ENCODE measurements around the gene FBXO46.
"Not testable (repeated sequence)": the region's sequence is repeated elsewhere in the genome, so short reads cannot be mapped to it uniquely, and the experiment has no call there.

Gene FBXO46

GRCh38 chr19:45752639-45753038 lies 21.9 kb upstream of the FBXO46 start:
- H3K27me3 ChIP-seq (ENCODE audit: control insufficient read depth in 1 of 2, insufficient read depth in 2 of 2, low read length in 2 of 2) = peaks cover 0 to 2% of the 10 kb centered on the region in 2 donors
- H3K4me1 ChIP-seq (ENCODE audit: control insufficient read depth, insufficient read depth, low read length) = no peaks in the 10 kb centered on the region
- no peak overlapping the region for H3K9ac ChIP-seq (ENCODE audit: low read length in 2 of 2)
- H3K9me3 ChIP-seq (ENCODE audit: control insufficient read depth in 2 of 2, low read length in 2 of 2) = no peaks in the 10 kb centered on the region
- H3K36me3 ChIP-seq (ENCODE audit: control insufficient read depth in 2 of 2, insufficient read depth in 2 of 2, low read length in 2 of 2) = no peaks in the 10 kb centered on the region
- H3K4me3 ChIP-seq (ENCODE audit: low read length in 2 of 2) = no peak overlapping the region
- H3K27ac ChIP-seq (ENCODE audit: low read length) = no peak overlapping the region

GRCh38 chr19:45751483-45751882 lies 20.8 kb upstream of the FBXO46 start:
- not testable (repeated sequence) for H3K9me3 ChIP-seq (ENCODE audit: control insufficient read depth in 2 of 2, low read length in 2 of 2); H3K4me1 ChIP-seq (ENCODE audit: control insufficient read depth, insufficient read depth, low read length); H3K27ac ChIP-seq (ENCODE audit: low read length); H3K4me3 ChIP-seq (ENCODE audit: low read length in 2 of 2); H3K36me3 ChIP-seq (ENCODE audit: control insufficient read depth in 2 of 2, insufficient read depth in 2 of 2, low read length in 2 of 2); H3K27me3 ChIP-seq (ENCODE audit: control insufficient read depth in 1 of 2, insufficient read depth in 2 of 2, low read length in 2 of 2); H3K9ac ChIP-seq (ENCODE audit: low read length in 2 of 2)

- no peaks in the 10 kb centered on the region for H3K27me3 ChIP-seq (ENCODE audit: control insufficient read depth in 1 of 2, insufficient read depth in 2 of 2, low read length in 2 of 2)
- no peaks in the 10 kb centered on the region for H3K9me3 ChIP-seq (ENCODE audit: control insufficient read depth in 2 of 2, low read length in 2 of 2)
- no peak overlapping the region for H3K9ac ChIP-seq (ENCODE audit: low read length in 2 of 2)
- H3K36me3 ChIP-seq (ENCODE audit: control insufficient read depth in 2 of 2, insufficient read depth in 2 of 2, low read length in 2 of 2) = no peaks in the 10 kb centered on the region
- H3K4me1 ChIP-seq (ENCODE audit: control insufficient read depth, insufficient read depth, low read length) = no peaks in the 10 kb centered on the region
- H3K4me3 ChIP-seq (ENCODE audit: low read length in 2 of 2) = no peak overlapping the region
- no peak overlapping the region for H3K27ac ChIP-seq (ENCODE audit: low read length)
Measured at GRCh38 chr19:45747513-45747912, 16.8 kb upstream of the FBXO46 start.

- H3K27ac ChIP-seq (ENCODE audit: low read length) = no peak overlapping the region
- no peak overlapping the region for H3K4me3 ChIP-seq (ENCODE audit: low read length in 2 of 2)
- H3K27me3 ChIP-seq (ENCODE audit: control insufficient read depth in 1 of 2, insufficient read depth in 2 of 2, low read length in 2 of 2) = no peaks in the 10 kb centered on the region
- no peaks in the 10 kb centered on the region for H3K4me1 ChIP-seq (ENCODE audit: control insufficient read depth, insufficient read depth, low read length)
- H3K36me3 ChIP-seq (ENCODE audit: control insufficient read depth in 2 of 2, insufficient read depth in 2 of 2, low read length in 2 of 2) = no peaks in the 10 kb centered on the region
- no peak overlapping the region for H3K9ac ChIP-seq (ENCODE audit: low read length in 2 of 2)
- H3K9me3 ChIP-seq (ENCODE audit: control insufficient read depth in 2 of 2, low read length in 2 of 2) = no peaks in the 10 kb centered on the region
Measured at GRCh38 chr19:45746866-45747265, 16.2 kb upstream of the FBXO46 start.

GRCh38 chr19:45745606-45746005 lies 14.9 kb upstream of the FBXO46 start:
- no peak overlapping the region for H3K4me3 ChIP-seq (ENCODE audit: low read length in 2 of 2)
- no peak overlapping the region for H3K27ac ChIP-seq (ENCODE audit: low read length)
- H3K36me3 ChIP-seq (ENCODE audit: control insufficient read depth in 2 of 2, insufficient read depth in 2 of 2, low read length in 2 of 2) = no peaks in the 10 kb centered on the region
- no peaks in the 10 kb centered on the region for H3K4me1 ChIP-seq (ENCODE audit: control insufficient read depth, insufficient read depth, low read length)
- no peak overlapping the region for H3K9ac ChIP-seq (ENCODE audit: low read length in 2 of 2)
- H3K9me3 ChIP-seq (ENCODE audit: control insufficient read depth in 2 of 2, low read length in 2 of 2) = no peaks in the 10 kb centered on the region
- no peaks in the 10 kb centered on the region for H3K27me3 ChIP-seq (ENCODE audit: control insufficient read depth in 1 of 2, insufficient read depth in 2 of 2, low read length in 2 of 2)

- no peaks in the 10 kb centered on the region for H3K27me3 ChIP-seq (ENCODE audit: control insufficient read depth in 1 of 2, insufficient read depth in 2 of 2, low read length in 2 of 2)
- H3K9ac ChIP-seq (ENCODE audit: low read length in 2 of 2) = no peak overlapping the region
- H3K36me3 ChIP-seq (ENCODE audit: control insufficient read depth in 2 of 2, insufficient read depth in 2 of 2, low read length in 2 of 2) = no peaks in the 10 kb centered on the region
- H3K27ac ChIP-seq (ENCODE audit: low read length) = no peak overlapping the region
- H3K4me1 ChIP-seq (ENCODE audit: control insufficient read depth, insufficient read depth, low read length) = no peaks in the 10 kb centered on the region
- no peak overlapping the region for H3K4me3 ChIP-seq (ENCODE audit: low read length in 2 of 2)
- no peaks in the 10 kb centered on the region for H3K9me3 ChIP-seq (ENCODE audit: control insufficient read depth in 2 of 2, low read length in 2 of 2)
Measured at GRCh38 chr19:45742969-45743368, 12.3 kb upstream of the FBXO46 start.

GRCh38 chr19:45739498-45740439 lies 9.1 kb upstream of the FBXO46 start:
- Histone ChIP-seq H3K36me3 (ENCODE audit: control insufficient read depth in 2 of 2, insufficient read depth in 2 of 2, low read length in 2 of 2) (no peaks in the 10 kb centered on the region), H3K4me1 (ENCODE audit: control insufficient read depth, insufficient read depth, low read length) (no peaks in the 10 kb centered on the region), H3K27ac (ENCODE audit: low read length) (no peak overlapping the region), H3K4me3 (ENCODE audit: low read length in 2 of 2) (no peak overlapping the region), H3K9ac (ENCODE audit: low read length in 2 of 2) (no peak overlapping the region), H3K27me3 (ENCODE audit: control insufficient read depth in 1 of 2, insufficient read depth in 2 of 2, low read length in 2 of 2) (no peaks in the 10 kb centered on the region), H3K9me3 (ENCODE audit: control insufficient read depth in 2 of 2, low read length in 2 of 2) (no peaks in the 10 kb centered on the region)

- Histone ChIP-seq H3K27ac (ENCODE audit: low read length) (no peak within 1 kb of the TSS), H3K27me3 (ENCODE audit: control insufficient read depth in 1 of 2, insufficient read depth in 2 of 2, low read length in 2 of 2) (no peaks in the 10 kb centered on the region), H3K36me3 (ENCODE audit: control insufficient read depth in 2 of 2, insufficient read depth in 2 of 2, low read length in 2 of 2) (no peaks in the 10 kb centered on the region), H3K9ac (ENCODE audit: low read length in 2 of 2) (no peak within 1 kb of the TSS), H3K9me3 (ENCODE audit: control insufficient read depth in 2 of 2, low read length in 2 of 2) (no peaks in the 10 kb centered on the region), H3K4me3 (ENCODE audit: low read length in 2 of 2) (no peak within 1 kb of the TSS), H3K4me1 (ENCODE audit: control insufficient read depth, insufficient read depth, low read length) (peaks cover 13% of the 10 kb centered on the region)
Measured at GRCh38 chr19:45733160-45733810, 2.6 kb upstream of the FBXO46 start, which contains the start of gene MEIOSIN. Gene MEIOSIN (plus strand): TSS chr19:45733439. CDS start chr19:45735377, 1,938 bp downstream.

- no peaks in the 10 kb centered on the region for H3K27me3 ChIP-seq (ENCODE audit: control insufficient read depth in 1 of 2, insufficient read depth in 2 of 2, low read length in 2 of 2)
- H3K4me3 ChIP-seq (ENCODE audit: low read length in 2 of 2) = peak overlapping the region; percentile 88 to 97
- H3K27ac ChIP-seq (ENCODE audit: low read length) = no peak overlapping the region
- H3K36me3 ChIP-seq (ENCODE audit: control insufficient read depth in 2 of 2, insufficient read depth in 2 of 2, low read length in 2 of 2) = no peaks in the 10 kb centered on the region
- H3K4me1 ChIP-seq (ENCODE audit: control insufficient read depth, insufficient read depth, low read length) = peaks cover 13% of the 10 kb centered on the region
- peak overlapping the region; percentile 88 to 89 for H3K9ac ChIP-seq (ENCODE audit: low read length in 2 of 2)
- no peaks in the 10 kb centered on the region for H3K9me3 ChIP-seq (ENCODE audit: control insufficient read depth in 2 of 2, low read length in 2 of 2)
Measured at GRCh38 chr19:45729800-45730290, 851 bp downstream of the FBXO46 start.

GRCh38 chr19:45728683-45729082 lies 2.0 kb downstream of the FBXO46 start:
- not testable (repeated sequence) for H3K27ac ChIP-seq (ENCODE audit: low read length); H3K9ac ChIP-seq (ENCODE audit: low read length in 2 of 2); H3K27me3 ChIP-seq (ENCODE audit: control insufficient read depth in 1 of 2, insufficient read depth in 2 of 2, low read length in 2 of 2); H3K4me3 ChIP-seq (ENCODE audit: low read length in 2 of 2); H3K36me3 ChIP-seq (ENCODE audit: control insufficient read depth in 2 of 2, insufficient read depth in 2 of 2, low read length in 2 of 2); H3K9me3 ChIP-seq (ENCODE audit: control insufficient read depth in 2 of 2, low read length in 2 of 2)
- peaks cover 13% of the 10 kb centered on the region for H3K4me1 ChIP-seq (ENCODE audit: control insufficient read depth, insufficient read depth, low read length)

GRCh38 chr19:45720065-45720464 lies 10.6 kb downstream of the FBXO46 start:
- not testable (repeated sequence) for H3K4me3 ChIP-seq (ENCODE audit: low read length in 2 of 2); H3K27me3 ChIP-seq (ENCODE audit: control insufficient read depth in 1 of 2, insufficient read depth in 2 of 2, low read length in 2 of 2); H3K27ac ChIP-seq (ENCODE audit: low read length); H3K36me3 ChIP-seq (ENCODE audit: control insufficient read depth in 2 of 2, insufficient read depth in 2 of 2, low read length in 2 of 2); H3K9me3 ChIP-seq (ENCODE audit: control insufficient read depth in 2 of 2, low read length in 2 of 2); H3K9ac ChIP-seq (ENCODE audit: low read length in 2 of 2)
- peaks cover 17% of the 10 kb centered on the region for H3K4me1 ChIP-seq (ENCODE audit: control insufficient read depth, insufficient read depth, low read length)
